GM19467 (cell line): Measurements from ENCODE around the gene EIF4E1B.

ENCODE experiments used
- ATAC-seq: cut with Tn5 transposase; IDR thresholded peaks from one replicate; pipeline ENCODE4 v1.9.1; 2021; ENCODE audit warnings: mild to moderate bottlenecking, moderate library complexity; ENCODE audit not compliant: unreplicated experiment

EIF4E1B gene

DNA sequence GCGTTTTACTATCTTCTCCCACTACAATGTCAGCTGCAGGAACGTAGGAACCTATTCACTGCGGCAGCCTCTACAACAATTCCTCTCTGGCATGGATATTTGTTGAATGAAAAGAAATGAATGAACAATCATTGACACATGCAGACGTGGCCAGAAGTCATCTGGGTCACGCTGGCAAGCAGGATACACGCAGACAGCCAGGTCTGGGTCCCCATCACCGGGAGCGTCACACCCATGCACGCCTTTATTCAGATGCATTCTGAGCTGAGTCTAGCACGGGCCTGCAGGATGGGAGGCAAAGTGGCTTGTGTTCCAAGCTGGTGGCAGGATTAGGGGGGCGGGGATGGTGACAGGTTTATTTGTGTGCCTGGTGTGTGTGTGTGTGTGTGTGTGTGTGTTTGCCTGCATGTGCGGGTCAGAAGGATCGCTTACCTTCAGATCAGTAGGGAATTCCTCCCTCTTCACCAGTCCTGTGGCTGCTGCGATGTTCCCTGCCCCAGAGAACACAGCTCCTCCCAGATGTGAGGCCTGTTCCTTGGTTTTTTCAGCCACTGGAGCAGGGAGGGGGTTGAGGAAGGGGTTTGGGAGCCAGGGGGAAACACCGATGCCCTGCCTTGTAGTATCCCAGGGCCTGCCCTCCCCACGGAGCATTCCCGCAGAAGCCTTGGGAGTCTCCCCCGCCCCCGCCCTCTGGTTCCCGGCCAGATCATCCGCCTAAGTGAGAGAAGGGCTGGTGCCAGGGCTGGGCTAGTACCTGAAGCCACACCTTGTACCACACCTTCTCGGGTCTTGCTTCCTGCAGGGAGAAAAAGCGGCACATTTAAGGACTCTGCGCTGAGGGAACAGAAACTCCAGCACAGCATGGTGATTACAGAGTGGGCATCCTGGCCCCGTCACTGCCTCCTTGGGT, 4.3 kb upstream of the EIF4E1B start:
- ATAC-seq: no peak

DNA sequence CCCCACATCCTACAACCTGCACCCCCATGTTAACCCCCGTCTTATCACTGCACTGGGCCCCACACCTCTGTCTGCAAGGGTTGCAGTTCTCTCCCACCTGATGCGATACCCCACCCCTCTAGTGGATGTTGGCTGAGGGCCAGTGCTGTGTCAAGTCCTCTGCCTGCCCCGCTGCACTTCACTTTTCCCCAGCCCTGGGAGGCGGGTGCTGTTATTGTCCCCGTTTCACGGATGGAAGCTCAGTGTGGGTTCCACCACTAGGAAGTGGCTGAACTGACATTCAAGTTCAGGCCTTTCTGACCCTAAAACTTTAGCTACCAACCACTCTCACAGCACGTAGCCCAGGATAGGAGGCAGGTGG, 3.6 kb upstream of the EIF4E1B start:
- ATAC-seq: no peak

DNA sequence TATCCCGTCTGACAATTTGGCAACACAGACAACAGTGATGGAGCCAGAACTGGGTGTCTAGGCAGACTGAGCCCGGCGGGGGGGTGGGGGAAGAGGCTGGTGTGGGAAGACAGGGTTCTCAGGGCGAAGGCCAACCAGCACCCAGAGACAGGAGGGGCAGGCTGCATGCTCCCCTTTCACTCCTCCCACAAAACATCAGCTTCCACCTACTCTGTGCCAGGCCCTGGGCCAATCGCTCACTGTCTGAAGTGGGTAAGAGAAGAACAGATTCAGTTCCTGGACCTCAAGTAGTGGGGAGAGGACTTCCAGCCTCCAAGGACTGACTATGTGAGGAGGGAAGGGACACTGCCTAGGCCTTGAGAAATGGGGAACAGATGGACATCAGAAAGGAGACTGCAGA, 2.9 kb upstream of the EIF4E1B start:
- no peak for ATAC-seq

DNA sequence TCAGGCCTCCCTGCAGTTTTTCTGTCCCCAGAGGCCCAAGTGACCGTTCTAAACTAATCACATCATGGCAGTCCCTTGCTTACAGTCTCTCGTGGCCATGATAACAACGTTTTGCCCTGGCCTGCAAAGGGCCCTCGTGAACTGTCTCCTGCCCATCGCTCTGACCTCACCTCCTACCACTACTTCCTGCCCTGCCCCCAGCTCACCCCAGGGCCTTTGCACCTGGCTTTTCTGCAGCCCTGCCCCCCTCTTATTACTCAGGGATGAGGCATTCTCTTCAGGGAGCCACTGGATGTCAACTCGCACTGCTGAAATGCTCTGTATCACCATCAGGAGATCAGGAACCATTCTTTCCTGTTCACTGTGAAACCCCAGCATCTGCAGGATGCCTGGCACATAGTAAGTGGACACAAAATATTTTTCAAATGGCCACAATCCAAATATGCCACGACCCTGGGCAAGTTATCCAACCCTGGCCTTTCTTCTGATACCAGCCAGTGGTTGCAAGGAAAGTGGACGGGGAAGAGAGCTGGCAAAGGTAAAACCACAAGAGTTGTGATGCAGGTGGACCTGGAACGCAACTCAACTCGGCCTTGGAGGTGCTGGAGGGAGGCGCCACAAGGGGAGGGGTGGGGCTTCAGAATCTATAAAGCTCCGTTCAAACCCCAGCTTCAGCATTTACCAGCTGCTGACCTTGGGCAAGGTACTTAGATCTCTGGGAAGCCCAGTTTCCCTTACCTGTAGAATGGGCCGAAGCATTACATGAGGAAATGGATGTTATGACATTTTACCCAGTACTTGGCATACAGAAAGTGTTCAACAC, 1.9 kb upstream of the EIF4E1B start:
- ATAC-seq: no peak

DNA sequence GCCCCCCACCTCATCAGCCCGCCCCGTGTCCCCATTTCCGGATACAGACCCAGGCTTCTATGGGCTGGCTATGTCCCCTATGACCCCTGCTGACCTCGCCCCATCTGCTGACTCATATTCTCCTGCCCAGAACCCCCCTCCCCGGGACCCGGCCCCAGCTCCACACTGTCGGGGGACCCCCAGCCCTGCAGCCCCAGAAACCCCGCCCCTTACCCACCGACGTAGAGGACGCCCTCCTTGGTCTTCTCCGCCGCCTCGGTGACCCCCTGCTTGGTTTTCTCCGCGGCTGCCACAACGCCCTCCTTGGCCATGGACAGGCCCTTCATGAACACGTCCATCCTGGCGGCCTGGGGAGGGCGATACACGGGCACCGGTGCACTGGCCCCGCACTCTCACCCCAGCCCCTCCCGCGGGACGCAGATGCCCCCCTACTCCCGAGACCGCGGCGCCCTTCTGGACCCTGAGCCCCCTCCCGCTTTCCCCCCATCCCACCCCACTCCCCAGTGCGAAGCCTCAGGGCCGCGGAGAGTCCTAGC, 1.1 kb upstream of the EIF4E1B start:
- no peak for ATAC-seq

DNA sequence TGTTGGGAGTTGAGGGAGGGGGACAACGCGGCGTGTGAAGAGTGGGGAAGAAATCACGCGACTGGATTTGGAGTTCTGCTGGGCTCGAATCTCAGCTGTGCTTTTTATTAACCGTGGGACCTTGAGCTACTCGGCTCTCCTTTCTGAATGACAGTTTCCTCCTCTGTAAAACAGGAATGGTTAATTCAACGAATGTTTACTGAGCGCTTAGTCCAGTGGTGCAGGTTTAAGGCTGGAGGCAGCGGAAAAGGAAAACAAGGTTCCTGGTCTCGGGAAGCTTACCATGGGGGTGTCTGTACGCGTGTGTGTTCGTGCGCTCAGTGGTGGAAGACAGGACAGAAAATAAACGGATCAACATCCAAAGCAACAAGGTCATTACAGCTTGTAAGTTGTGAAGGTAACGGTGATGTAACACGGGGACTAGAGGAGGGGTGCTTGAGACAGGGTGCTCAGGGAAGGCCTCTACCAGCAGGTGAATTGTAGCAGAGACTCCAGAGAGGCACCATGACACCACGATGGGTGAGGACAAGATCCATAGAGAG, 277 bp downstream of the EIF4E1B start:
- no peak for ATAC-seq

DNA sequence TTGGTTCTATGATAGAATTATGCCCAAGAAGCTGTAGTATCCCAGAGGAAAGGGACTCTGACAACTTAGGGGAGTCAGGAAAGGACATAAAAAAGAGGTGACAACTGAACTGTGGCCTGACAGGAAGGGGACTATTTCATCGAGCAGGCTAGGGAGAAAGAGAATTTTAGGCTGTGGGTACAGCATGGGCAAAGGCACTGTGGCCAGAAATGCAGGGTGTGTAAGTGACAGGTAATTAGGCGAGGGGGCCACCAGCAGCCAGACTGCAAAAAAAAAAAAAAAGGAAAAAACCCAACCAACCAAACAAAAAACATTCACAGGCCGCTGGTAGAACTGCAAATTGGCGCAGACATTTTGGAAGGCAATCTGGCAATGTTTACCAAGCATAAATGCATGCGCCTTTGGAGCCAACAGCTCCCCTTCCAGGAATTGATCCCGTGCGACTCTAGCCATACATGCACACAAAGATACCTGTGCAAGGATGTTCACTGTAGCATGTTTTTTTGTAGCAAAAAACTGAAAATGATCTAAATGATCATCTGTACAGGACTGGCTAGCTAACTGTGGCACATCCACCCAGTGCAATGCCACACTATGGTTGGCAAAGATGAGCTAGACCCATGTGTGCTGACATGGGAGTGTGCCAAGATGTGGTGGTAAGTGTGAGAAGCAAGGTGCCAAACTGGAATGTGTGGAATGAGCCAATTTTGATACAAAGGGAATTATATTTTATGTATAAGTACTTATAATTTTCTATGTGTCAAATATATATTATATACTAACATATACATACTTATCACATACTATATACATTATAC, 1.1 kb downstream of the EIF4E1B start:
- ATAC-seq: no peak

DNA sequence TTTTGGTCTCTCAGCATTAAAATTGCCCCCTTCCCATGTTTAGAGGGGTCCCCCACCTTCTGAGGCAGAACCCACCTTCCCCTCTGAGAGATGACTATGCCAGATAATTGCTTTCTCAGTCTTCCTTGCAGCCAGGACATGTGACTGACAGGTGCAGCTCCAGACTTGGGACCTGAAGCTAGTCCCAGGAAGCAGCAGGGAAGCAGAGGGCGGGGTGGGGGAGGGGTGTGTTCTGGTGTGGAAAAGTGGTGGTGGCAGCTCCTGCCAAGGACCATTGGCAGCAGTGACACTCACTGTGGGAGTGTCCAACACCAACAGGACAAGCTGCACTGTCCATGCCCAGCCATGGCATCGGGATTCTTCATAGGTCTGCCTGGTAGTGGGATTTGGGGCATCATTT, 2.3 kb downstream of the EIF4E1B start:
- ATAC-seq: no peak

DNA sequence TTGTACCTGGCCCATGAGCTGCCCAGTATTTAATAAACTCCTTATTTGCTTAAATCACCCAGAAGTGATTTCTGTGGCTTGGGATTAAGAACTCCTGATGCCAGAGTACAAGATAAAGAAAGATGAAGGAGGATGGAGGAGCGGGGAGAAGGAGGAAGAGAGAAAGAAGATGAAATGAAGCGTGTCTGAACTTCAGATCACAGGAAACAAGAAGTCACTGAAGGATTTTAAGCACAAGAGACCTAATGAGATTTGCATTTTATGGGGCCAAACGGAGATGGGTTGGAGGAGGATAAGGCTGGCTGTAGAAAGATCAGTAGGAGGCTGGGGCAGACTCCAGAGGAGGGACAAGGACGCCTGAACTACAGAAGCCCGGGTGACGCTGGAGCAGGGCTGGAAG, 3.1 kb downstream of the EIF4E1B start:
- ATAC-seq: no peak

DNA sequence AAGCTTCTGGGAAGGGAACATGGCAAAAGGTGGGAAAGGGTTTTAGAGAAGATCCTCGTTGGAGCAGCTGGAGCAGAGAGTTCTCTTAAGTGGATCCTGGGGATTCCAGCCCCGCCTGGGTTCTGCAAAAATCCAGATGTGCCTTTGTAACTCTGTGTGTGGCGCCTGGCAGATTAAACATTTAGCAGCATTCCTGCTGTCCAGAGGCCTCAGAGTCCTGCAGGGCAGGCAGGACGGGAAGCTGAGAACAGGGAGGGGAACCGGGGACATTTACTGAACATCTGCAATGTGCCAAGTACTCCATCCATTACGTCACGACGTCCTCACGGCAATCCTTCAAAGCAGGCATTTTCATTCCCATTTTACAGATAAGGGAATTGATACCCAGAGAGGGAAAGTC, 6.0 kb downstream of the EIF4E1B start:
- no peak for ATAC-seq

DNA sequence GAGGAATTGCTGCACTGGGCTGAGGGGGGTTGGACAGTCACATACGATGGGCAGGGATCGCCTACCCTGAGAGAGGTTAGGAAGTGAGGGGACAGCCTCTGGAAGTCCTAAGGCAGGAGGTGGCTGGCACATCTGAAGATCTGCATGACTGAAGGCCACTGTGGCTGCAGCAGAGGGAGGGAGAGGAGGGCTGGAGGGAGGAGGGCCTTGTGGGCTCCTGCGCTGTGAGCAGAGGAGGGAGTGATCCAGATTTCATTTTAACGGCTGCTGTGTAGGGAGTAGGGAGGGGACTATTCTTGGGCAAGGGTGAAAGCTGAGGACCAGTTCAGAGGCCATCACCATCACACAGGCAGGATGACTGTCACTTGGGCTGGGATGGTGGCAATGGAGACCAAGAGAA, 7.1 kb downstream of the EIF4E1B start:
- no peak for ATAC-seq

DNA sequence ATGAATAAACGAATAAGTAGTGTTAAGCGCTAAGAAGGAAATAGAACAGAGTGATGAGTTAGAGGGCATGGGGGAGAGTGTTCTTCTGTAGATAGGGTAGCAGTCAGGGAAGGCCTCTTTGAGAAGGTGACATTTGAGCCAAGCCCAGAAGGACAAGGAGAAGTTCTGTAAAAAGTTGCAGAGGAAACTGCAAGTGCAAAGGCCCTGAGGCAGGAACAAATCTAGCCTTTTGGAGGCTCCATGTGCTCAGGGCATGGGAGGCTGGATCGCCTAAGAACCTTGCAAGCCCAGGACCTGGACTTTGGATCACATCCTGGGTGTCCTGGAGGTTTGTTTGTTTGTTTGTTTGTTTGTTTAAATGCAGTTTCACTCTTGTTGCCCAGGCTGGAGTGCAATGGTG, 8.0 kb downstream of the EIF4E1B start:
- no peak for ATAC-seq

DNA sequence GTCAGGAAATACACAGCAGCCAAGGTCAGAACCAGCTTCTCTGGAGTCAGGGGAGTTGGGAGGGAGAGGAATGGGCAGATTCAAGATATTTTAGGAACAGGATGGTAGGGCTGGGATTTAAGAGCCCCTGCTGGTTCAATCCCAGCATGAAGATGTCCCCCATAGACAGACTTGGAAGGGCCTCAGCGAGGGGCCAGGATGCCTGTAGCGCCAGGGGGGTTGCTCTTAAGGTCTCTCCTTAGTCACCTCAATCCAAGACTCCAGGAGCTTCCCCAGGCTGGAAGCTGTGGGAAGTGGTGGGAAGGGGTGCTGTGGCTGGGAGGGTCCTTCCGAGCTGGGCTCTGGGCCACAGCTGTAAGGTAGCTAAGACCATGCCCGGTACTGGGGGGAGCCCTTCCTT, 8.7 kb downstream of the EIF4E1B start:
- ATAC-seq: no peak

DNA sequence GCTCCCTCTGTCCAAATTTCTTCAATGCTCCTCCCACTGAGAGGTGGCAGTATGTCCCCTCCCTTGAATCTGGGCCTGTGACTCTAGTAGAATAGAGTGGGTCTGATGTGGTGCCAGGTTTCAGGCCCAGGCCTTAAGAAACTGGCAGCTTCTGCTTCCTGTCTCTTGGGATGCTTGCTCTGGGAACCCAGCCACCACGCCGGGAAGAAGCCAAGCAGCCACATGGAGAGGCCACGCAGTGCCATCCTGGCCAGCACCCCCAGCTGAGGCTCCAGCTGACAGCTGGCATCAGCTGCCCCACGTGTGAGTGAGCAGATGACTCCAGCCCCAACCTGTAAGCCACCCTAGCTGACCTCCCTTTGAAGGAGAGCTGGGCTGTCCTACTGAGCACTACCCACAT, 9.5 kb downstream of the EIF4E1B start:
- no peak for ATAC-seq

DNA sequence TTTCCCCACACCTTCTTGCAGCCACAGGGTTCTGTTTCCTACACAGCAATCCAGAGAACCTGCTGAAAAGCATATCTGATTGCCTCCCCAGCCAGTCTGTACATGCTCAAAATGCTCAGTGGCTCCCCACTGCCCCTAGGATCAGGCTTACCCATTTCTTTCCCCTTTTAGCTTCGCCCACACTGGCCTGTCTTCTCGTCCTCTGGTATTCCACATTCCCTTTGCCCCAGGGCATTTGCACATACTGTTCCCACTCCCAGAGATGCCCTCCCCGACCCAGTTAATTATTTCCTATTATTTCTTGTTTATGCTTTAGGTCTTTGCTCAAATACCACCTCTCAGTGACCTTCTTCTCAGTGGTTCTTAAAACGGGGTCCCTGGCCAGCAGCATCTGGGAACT, 10.1 kb downstream of the EIF4E1B start:
- ATAC-seq: no peak

DNA sequence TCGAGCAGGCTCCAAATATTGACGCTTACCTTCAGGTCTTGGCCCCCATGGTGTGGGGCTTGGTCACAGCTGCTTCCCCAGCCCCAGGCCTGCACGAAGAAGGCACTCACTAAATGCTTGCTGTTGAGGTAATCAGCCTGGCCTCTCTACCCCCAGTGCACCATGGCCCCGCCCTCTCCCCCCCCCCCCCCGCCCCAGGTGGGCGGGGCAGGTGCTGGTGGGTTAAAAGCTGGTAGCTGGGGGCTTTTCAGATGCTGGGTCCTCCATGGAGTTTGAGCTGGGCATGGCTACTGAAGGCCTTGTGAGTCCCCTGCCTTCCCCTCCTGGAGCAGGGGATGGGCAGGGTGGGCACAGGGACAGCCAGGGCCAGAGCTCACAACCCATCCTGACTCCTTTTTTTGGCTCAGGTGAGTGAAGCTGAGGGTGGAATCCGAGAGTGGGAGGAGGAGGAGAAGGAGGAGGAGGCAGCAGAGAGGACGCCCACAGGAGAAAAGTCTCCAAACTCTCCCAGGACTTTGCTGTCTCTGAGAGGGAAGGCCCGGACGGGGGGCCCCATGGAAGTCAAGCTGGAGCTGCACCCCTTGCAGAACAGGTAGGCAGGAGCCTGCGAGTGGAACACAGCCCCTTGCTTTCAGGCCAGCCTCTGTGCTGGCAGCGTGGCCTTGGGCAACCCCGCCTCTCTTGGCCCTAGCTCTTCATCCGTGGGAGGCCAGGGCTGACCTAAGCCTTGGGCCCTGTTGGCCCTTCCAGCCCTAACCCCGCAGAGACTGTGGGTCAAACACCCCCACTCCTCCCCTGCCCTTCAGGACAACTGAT, 12.4 kb downstream of the EIF4E1B start:
- no peak for ATAC-seq

DNA sequence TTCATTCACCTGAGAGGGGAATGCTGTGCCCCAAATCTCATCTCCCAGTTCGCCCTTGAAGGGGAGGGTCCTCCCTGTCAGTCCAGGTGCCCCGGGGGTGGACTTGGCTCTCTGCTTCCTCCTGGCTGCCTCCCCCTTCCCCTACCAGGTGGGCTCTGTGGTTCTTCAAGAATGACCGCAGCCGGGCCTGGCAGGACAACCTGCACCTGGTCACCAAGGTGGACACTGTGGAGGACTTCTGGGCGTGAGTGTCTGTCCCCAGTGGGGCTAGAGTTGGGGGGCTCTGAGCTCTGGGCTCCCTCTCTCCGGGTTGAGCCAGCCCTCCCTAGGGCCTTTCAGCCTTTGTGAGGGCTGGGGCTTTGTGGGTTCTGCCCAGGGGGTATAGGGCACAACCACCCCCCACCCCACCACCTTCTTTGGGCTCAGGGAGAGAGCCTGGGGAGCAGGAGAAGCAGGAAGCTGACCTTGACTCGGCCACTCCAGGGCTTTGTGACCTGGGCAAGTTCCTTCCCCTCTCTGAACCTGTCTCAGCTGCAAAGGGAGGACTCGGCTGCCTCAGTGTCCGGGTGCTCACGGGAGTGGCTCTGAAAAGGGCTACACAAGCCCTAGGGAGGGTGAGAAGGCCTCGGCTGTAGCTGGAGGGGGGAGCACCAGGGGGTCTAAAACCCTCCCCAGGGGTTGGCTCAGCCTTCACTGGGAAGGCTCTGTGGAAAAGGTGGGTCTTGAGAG, 13.2 kb downstream of the EIF4E1B start:
- no peak for ATAC-seq

DNA sequence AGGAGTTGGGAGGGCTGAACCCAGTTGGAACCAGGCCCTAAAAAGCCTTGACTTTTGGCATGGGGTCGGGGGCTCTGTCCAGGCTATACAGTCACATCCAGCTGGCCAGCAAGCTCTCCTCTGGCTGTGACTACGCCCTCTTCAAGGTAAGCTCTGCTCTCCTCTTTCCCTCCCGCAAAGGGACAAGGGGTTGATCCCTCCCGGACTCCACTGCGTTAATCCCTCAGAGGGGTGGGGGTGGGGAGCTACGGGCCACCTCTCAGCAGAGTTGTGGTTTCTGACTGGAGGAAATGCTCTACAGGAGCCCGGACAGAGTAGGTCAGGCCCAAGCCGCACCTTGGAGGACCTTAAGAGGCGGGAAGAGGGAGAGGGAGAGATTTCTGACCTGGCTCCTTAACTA, 13.8 kb downstream of the EIF4E1B start:
- no peak for ATAC-seq
